ENCODE results near the gene HPX.

The HPX gene, protein sequence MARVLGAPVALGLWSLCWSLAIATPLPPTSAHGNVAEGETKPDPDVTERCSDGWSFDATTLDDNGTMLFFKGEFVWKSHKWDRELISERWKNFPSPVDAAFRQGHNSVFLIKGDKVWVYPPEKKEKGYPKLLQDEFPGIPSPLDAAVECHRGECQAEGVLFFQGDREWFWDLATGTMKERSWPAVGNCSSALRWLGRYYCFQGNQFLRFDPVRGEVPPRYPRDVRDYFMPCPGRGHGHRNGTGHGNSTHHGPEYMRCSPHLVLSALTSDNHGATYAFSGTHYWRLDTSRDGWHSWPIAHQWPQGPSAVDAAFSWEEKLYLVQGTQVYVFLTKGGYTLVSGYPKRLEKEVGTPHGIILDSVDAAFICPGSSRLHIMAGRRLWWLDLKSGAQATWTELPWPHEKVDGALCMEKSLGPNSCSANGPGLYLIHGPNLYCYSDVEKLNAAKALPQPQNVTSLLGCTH

DNA sequence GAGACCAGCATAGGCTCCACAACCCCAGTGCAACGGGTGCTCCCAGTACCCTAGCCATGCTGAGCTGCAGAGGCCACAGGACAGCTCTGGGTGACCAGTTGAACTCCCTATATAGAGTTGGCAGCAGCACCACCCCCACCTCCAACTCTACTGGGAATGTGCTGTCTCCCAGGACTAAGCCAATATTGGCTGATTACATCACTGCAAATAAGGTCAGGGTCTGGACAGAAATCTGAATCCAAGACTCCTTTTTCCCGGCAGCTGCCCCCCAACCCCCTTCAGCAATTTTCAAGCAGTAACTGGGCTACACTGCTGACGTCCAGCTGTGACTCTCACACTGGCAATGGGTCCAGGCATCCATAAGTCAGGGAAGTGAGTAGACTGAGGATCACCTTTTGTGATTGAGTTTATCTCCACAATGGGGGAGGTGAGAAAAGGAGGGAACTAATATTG is at the start of gene HPX:
Gene HPX, minus strand, starts transcription at position 82 of the 453 bp plus-strand sequence. Its CDS starts 24 bp downstream, at position 58.
- no peak for DNase-seq

DNA sequence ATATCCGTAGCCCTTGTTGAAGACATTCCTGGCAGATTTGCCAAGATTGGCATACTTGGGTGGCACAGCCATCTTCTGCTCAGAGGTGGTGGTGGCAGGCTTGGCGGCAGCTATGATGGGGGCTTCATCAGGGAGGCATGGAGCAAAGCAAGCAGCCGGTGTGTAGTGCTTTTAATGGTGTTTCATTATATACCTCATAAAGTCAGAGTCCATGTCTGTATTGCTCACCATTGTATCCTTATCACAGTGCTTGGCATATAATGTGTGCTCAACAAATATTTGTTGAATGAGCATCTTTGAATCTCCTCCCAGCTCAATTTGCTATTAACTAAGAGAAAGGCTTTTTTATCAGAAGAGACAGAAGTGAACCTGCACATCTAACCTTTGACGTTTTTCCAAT is 48.5 kb upstream of the HPX start:
- DNase-seq = no peak

DNA sequence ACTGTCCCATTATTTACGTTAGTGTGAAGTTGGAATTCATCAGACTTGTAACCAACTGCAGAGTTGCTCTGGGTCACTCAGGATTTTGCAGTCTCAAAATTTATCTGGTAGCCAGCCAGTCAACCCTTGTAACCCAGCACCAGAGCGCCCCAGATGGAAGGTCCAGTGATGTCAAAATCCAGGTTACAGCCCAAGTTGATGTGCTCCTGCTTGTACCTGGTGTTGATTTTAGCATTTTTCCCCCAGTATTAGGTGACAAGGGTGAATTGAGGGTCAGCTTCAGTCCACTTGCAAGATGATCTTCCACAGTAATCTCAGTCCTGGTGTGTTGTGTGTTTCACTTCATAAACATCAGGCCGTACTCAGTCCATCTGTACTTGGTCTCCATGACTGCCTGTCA is 48.0 kb upstream of the HPX start:
- no peak for DNase-seq

DNA sequence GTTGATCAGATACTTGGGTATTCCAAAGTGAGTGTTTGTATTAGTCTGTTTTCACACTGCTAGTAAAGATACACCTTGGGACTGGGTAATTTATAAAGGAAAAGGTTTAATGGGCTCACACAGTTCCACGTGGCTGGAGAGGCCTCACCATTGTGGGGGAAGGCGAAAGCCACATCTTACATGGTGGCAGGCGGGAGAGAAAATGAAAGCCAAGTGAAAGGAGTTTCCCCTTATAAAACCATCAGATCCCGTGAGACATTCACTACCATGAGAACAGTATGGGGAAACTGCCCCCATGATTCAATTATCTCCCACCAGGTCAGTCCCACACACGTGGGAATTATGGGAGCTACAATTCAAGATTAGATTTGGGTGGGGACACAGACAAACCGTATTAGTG is 47.6 kb upstream of the HPX start:
- DNase-seq = no peak

DNA sequence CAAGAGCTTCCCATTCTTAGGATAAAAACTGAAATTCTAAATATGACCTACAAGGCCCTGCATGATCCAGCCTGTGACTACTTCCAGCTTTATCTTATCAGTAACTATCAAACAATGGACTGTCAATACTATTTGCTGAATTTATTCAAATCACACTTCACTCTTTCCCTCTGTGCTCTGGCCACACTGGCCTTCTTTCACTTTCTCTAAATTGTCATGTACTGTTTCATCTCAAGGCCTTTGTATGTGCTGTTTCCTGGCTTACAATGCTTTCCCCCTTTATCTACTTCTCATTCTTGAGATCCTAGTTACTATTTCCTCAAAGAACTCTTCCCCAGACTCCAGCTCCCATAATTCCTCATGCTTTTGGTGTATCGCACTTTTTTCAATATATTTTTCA is 46.2 kb upstream of the HPX start:
- DNase-seq = no peak

DNA sequence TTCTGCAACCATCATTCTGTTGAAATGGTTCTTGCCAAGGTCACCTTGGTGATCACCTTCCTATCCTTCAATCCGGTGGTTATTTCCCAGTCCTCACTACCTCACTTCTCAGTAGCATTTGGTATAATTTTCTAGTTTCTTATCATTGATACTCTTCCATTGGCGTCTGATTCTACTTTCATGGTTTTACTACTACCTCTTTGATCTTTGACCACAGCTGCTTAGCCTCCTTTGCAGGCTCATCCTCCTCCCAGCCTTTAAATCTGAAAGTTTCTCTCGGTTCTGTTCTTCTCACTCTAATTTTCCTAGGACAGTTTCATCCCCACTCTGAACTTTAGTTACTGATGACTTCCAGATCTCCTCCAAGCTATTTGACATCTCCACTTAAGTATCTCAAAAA is 45.5 kb upstream of the HPX start:
- no peak for DNase-seq

DNA sequence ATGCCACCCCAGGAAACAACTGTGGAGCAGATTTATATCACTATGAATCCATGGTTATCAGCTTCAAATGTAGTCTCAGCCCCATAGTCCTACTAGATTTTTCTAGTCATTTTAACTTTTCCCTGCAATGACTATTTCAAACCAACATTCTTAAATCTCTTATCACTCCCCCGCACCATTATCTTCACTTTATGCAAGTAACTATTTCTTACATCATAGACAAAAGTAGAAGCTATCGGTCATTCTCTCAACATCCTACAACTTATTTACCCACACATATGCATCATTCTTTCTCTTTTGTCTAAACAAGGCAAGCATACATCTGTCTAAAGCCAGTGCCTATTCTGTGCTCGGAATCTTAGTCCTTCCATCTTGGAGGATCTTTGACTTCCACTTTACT is 44.9 kb upstream of the HPX start:
- peak; percentile 15 for DNase-seq

DNA sequence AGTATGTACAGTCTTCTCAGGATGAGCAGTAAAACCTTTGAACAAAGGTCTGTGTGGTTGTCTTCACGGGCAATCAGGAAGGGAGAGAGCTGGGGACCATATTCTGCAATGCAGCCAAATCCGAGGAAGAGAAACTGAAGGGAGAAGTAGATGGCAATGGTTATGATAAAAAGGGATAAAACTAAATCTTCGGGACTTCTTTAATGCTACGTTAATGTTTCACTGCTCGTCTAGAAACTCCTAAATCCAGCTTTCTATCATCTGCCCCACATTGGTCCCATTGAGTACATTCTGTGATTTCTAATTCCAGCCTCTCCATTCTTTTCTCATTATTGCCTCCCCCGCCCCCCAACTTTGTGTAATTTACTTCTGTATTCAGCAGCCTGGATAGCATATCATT is 42.2 kb upstream of the HPX start:
- no peak for DNase-seq

DNA sequence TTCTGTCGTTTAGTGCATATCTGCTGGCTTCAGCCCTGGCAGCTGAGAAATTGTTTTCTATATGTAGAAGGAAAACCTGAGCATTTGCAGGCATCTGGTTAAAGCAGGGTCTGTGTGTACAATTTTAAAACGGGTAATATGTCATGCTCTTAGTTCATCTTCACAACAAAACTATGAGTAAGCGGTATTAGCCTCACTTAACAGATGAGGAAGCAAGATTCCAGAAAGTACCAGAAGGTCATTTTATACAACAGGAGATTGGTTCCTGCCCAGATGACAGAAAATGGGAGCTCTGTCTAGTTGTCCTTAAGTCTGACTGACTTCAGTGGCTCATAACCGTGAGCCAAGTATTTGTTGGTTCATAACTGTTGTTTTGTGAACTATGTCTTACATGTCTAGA is 41.7 kb upstream of the HPX start:
- DNase-seq = no peak

DNA sequence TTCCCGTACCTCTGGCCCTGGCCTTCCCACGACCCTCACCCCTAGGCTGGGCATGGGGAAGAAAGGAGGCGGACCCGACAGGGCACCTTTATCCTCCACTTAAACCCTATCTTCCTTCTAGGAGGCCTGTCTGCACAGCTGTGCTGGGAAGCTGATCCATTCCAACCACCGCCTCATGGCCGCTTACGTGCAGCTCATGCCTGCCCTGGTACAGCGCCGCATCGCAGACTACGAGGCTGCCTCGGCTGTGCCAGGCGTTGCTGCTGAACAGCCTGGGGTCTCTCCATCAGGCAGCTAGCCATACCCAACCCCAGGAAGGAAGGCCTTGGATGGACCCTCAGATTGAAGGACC is 41.1 kb upstream of the HPX start:
- DNase-seq = no peak

DNA sequence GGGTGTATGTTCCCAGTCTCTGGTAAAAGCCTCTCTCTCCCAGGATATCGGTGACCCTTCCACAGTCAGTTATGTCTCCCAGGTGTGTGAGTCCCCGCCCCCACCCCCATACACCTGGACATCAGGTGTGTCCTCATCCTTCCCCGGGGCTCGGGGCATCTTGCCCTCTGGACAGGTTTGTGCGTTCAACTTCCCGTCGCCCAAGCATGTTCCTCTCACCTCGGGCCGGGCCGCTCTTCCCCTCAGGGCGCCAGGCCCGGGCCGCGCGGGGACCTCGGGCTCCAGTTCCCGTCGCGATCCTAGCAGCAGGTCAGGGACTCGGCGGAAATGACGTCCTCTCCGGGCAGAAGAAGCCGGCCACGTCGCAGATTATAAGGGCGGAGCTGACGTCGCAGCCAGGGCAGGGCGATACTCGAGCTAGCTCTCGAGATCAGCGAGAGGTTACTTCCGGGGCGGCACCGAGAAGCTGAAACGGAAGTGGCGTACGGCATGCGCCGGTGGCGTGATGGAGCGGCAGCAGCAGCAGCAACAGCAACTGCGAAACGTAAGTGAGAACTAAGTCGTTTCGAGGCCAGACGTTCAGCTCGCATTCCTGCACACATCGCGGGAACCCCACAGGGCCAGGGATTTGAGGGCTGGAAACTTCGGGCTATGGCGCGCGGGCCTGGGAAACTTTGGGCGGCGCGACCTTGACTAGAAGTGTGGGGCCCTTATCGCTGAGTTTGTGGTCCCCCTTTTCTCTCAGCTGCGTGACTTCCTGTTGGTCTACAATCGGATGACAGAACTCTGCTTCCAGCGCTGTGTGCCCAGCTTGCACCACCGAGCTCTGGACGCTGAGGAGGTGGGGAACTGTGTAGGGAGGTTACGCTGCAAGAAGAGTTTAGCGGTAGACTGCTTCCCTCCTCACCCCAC is 40.5 kb upstream of the HPX start, which contains the start of the genes ARFIP2 and TIMM10B:
Gene ARFIP2, minus strand, starts transcription at position 320 of the 912 bp plus-strand sequence. CDS start 910 bp downstream, outside the sequence.
Gene TIMM10B, plus strand, starts transcription at position 490 of the 912 bp plus-strand sequence. Its CDS starts 16 bp downstream, at position 506.
- DNase-seq = peak; percentile 97

DNA sequence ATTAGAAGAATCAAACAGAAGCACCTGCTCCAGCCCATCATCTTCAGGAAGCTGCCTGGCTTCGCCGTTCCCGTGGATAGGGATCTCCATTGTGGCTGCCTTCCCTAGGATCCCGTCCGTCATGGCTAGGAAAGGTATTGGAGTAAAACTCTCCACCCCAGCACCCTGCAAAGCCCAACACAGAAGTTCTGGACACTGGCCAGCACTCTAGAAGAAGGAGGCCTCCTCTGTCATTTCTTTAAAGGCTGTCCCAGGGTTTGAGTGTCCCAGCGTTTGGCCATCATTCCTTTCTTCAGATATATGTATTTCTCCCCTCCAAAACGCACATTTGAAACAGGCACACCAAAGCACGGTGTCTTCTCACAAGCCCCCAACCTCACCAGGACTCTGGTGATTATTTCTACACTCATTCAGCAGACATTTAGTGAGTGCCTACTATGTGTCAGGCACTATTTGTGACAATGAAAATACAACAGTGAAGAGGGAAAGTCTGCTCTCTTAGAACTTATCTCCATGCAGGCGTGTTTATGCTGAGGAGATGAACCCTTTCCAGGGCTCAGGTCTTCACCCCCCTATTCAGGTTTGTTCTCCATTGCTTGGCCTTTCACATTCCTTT is 39.6 kb upstream of the HPX start:
- DNase-seq = no peak

DNA sequence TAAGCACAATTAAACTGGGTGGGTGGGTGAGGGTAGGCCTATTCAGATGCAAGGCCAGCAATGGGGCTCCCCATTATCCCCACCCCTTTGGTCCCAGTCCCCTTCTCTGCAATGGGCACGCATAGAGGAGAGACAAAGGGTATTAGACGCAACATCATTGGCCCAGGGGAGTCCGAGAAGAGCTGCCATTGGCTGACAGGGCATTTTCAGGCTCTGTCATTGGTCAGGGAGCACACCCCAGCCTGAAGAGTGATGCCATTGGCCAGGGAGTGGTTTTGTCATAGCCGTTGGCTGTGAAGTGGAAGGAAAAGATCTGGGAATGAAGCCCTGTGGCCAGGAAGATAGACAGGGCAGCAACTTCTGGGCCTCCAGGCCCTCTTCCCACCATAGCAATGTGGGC is 35.8 kb upstream of the HPX start:
- DNase-seq = peak; percentile 11

DNA sequence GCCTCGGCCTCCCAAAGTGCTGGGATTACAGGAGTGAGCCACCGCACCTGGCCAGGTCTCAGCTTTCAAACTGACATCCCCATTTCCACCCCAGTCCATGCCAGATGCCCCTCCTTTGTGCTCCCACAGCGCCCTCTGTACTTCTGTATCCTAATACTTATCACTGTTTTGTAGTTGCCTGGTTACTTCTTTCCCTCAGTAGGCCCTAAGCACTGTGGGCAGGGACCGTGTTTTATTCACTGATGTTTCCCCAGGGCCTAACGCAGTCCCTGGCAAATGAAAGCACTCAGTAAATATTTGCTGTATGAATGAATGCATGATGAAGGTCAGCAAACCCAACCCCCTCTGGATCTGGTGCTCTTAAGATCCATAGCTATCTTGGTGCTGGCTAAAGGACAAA is 35.1 kb upstream of the HPX start:
- DNase-seq = no peak

DNA sequence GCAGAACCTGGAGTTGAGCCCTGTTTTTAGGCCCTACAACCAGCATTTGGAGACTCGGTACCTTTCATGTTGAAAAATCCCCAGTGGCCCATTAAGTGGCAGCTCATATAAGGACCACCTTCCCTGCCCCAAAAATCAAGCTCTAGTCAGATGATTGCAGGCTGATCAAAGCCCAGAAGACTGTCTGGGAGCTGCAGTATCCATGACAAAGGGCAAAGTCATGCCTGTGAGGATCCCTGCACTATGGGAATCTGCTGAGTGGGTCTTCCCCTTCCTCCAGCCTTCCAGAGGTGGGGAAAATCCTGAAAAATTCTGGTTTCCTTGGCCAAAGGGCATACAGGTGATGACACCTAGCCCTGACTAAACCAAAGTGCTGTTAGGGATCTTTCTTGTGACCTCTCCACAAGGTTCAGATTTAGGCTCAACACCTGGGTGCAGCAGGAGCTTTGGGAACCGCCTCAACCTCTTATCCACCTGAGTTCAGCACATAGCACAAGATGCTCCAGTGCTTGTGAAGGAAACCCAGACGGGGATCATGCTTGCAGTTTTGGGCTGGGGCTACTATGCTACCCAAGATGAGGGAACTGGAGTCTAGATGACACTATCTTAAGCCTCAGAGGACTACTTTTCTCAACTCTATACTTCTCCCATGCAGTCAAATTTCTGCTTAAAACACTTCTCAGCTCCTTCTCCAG is 34.2 kb upstream of the HPX start:
- DNase-seq = no peak

DNA sequence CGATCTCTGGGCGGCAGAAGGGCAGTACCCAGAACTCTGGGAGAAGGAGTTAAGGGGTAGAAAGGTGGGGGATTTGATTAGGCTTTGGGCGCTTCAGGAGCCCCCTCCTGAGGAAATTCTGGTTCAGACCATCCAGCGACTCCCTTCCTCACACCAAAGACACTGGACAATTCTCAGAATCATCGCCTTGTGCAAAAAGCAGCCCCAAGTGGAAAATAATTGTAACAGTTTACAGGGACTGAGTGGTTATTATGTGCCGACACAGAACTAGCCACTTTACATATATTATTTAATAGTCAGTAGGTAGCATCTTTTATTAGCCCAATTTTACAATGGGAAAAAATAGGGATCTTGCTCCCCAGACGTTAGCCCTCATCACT is 33.6 kb upstream of the HPX start:
- no peak for DNase-seq

DNA sequence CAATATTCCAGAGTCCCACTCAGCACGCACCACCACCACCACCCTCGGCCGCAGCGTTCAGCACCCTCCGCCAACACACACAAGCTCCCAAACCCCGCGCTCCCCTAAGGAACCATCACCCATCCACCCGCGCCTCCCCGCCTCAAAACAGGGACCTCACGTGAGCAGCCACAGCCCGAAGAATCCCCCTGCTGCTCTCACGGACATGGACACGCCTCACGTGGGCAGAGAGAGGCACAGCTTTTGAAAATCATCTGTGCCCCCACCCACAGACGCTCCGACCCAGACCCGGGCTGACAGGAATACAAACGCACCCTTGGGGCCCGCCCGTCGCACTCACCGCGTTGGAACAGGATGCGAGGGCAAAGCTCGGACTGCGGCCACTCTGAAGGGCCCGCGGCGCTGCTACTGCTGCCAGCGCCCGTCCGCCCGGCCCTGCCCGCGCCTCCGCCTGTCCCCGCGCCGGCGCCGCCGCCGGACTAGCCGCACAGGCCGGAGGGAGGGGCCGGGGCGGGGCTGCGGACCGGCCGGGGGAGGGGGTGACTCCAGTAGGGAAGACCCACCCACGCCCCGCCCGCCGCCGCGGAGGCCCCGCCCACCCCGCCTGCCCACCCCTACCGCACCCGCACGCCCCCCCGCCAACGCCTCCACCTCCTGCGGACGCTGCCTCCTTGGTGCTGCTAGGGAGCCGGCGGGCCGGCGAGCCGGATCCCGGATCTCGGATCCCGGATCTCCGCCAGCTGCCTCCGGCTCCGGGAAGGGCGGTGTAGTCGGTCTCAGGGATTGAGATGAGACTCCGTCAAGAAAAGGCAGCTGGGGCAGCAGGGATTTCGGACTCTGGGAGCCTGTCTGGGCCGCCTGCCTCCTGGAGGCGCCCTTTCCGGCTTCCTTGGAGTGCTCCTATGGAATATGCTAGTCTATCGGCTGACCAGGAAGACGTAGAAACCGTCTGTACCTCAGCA is 32.9 kb upstream of the HPX start, which contains the start of gene TRIM3:
Gene TRIM3, minus strand, starts transcription at position 491 of the 962 bp plus-strand sequence. CDS start 8,246 bp downstream, outside the sequence.
- DNase-seq = peak; percentile 62

DNA sequence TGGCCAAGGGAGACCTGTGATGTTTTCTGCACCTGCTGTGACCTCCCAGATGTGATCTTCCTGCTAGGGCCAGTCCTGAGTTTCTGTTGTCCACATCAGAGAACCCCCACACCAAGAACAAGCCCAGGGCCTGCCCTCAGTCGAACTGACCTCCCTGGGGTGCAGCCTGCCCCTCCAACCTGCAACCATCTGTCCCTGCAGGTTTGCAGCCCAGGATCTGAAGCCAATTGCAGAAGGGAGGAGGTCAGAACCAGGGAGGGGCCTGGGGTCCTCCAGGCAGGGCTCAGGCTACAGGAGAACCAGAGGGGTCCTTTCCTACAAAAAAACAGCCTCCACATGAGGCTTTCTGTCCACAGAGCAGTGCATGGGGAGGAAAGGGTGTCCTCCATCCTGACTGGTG is 32.1 kb upstream of the HPX start:
- DNase-seq = no peak

DNA sequence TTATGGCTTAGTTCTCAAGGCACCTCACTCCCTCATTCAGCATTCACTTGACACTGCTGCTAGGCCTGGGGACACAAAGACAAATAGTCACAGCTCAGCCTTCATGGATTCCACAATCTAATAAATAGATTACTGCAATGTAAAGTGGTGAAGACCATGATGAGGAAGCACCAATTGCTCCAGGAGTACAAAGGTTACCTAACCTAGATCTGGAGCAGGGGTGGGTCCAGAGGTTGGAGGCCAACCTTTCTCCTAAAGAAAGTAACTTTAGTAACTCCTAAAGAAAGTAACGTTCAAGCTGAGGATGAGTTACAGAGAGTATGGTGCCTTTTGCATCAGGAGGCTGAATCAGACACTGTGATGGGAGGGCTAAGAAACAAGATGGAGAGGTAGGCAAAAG is 28.8 kb upstream of the HPX start:
- no peak for DNase-seq

DNA sequence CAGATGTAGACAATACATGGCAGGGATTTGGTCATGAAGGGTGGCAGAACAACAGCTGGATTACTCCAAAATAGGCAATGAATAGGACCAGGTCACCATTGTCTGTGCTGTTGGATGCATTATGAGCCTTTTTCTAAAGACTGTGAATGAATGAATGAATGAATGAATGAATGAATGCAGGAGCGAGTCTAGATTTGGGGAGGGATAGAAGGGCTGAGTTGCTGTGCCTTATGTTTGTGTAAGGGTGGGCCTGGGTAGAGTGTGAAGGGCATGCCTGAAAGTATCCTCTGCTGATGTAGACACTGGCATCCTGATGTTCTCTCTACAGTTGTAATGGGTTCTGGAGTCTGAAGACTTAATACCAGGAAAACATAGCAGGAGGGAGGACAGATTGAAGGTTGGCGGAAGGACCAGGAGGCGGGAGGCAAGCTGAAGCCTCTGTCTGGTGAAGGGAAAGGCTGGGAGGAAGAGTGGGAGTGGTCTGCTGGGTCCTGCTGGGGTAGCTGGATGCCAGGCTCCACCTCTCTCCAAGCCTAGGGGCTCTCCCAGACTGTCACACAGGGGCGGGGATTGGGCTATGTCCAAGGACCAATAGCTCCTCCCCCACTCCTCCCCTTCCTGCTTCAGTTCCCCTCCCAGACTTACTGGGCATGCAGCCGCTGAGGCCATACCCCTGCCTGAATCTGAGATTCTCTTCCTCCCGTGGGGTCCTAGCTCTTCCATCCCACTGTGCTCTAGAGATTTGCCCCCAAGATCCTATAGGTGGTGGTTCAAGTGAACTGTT is 28.1 kb upstream of the HPX start:
- DNase-seq = peak; percentile 81

DNA sequence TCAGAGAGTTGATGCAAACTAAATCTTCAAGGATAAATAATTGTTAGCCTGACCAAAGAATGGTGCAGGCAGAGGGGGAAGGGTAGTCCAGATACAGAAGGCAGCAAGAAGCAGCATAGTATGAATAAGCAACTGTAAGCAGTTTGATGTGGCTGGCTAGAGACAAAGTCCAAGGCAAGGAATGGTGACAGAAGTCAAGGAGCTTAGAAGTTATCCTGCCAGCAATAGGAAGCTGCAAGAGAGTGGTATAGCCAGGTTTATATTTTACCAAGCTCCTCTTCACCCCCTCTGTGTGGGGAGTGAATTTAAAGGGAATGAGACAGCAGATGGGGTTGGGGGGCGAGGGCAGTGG is 18.3 kb upstream of the HPX start:
- no peak for DNase-seq

Data from NCI-H226 (cell line).